Measurements from ENCODE around the gene PVALB. TPM values are rescaled to one million over a fixed set of nuclear protein-coding genes. Genes with fewer than 3 reads are reported as not detected.

PVALB gene
- polyA plus RNA-seq, 3 donors, result 0.65 TPM; not detected in 2

DNA sequence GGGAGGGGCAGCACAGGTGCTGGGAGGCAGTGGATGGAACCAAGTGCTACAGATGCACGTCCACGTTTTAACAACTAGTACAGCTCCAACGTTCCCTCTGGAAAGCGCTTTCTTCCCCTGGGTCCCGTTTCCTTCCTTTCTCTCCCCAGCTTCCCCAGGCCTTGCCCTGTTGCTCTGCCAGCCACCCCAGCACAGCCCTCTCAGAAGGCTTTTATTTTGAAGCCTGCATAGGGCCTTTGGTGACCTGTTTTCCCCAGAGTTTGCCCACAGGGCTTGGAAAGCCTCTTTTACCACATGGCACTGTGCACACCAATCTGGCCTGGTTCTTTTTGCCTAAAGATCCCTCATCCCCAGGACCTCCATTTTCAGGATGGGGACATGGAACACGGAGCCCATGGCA is 30.1 kb upstream of the PVALB start:
- H3K27ac Mint-ChIP-seq, result no peak overlapping the region
- WGBS (ENCODE audit: insufficient coverage), result 56% methylated on average over 3 of the region's 6 CpGs
- H3K27me3 Mint-ChIP-seq (ENCODE audit: low read depth in 3 of 3), result peaks cover 52 to 71% (median 60%) of the 10 kb centered on the region in 3 donors

GRCh38 chr22:36846271-36846670 is 29.4 kb upstream of the PVALB start:
- H3K4me3 ChIP-seq (replicated peaks in 1 of 3; ENCODE audit: low read depth in 2 of 3, low read length in 3 of 3), result no peak overlapping the region
- DNase-seq, result no peak
- whole genome bisulfite sequencing (ENCODE audit: insufficient coverage), result 84% methylated on average over 5 of the region's 5 CpGs
- peak overlapping the region in 1 of 2 donors; percentile 65 for H3K4me3 Mint-ChIP-seq
- peaks cover 28 to 68% of the 10 kb centered on the region in 2 donors for H3K27me3 ChIP-seq (ENCODE audit: control insufficient read depth in 2 of 2, insufficient read depth in 2 of 2, low read length in 2 of 2)
- no peaks in the 10 kb centered on the region for H3K4me1 Mint-ChIP-seq
- peaks cover 0 to 9% (median 4%) of the 10 kb centered on the region in 7 donors for H3K9me3 Mint-ChIP-seq
- peaks cover 58 to 74% (median 67%) of the 10 kb centered on the region in 3 donors for H3K27me3 Mint-ChIP-seq (ENCODE audit: low read depth in 3 of 3)
- no peaks in the 10 kb centered on the region for H3K36me3 ChIP-seq (replicated peaks in 1 of 2; ENCODE audit: control insufficient read depth in 1 of 2, insufficient read depth in 2 of 2, low read length in 2 of 2)
- H2AFZ ChIP-seq (ENCODE audit: insufficient read depth, low read depth, low read length, poor library complexity, severe bottlenecking), result no peak overlapping the region
- H4K20me1 ChIP-seq (ENCODE audit: insufficient read depth, low read length), result no peaks in the 10 kb centered on the region
- H3K4me1 ChIP-seq (ENCODE audit: control insufficient read depth in 1 of 2, insufficient read depth in 2 of 2, low read length in 2 of 2), result no peaks in the 10 kb centered on the region
- H3K9me3 ChIP-seq (replicated peaks in 1 of 2; ENCODE audit: control insufficient read depth in 1 of 2, insufficient read depth in 1 of 2, low read length in 2 of 2), result no peaks in the 10 kb centered on the region
- H3K27ac Mint-ChIP-seq, result no peak overlapping the region
- TF ChIP-seq CTCF (IDR thresholded peaks at IDR 0.05), result no peak
- intact Hi-C loops (cut with micrococcal nuclease), result no loop called here
- no peak overlapping the region for H3K27ac ChIP-seq (ENCODE audit: low read depth in 1 of 2, low read length in 2 of 2)
- no peaks in the 10 kb centered on the region for H3K36me3 Mint-ChIP-seq
- no peak overlapping the region for H3K4me2 ChIP-seq (replicated peaks; ENCODE audit: extremely low read depth, low read length, poor library complexity, severe bottlenecking)
- no peaks in the 10 kb centered on the region for H3K79me2 ChIP-seq (ENCODE audit: insufficient read depth, low read length)
- H3K9ac ChIP-seq (ENCODE audit: insufficient read depth, low read length, poor library complexity, severe bottlenecking), result no peak overlapping the region

More for the DNA sequence above, 30.1 kb upstream of the PVALB start:
- H3K9me3 ChIP-seq (replicated peaks in 1 of 2; ENCODE audit: control insufficient read depth in 1 of 2, insufficient read depth in 1 of 2, low read length in 2 of 2), result no peaks in the 10 kb centered on the region
- no peak overlapping the region for H3K4me3 Mint-ChIP-seq
- peaks cover 0 to 9% (median 4%) of the 10 kb centered on the region in 7 donors for H3K9me3 Mint-ChIP-seq
- H3K9ac ChIP-seq (ENCODE audit: insufficient read depth, low read length, poor library complexity, severe bottlenecking), result no peak overlapping the region
- H3K4me2 ChIP-seq (replicated peaks; ENCODE audit: extremely low read depth, low read length, poor library complexity, severe bottlenecking), result no peak overlapping the region
- intact Hi-C loops (cut with micrococcal nuclease), result no loop called here
- H4K20me1 ChIP-seq (ENCODE audit: insufficient read depth, low read length), result no peaks in the 10 kb centered on the region
- no peaks in the 10 kb centered on the region for H3K4me1 ChIP-seq (ENCODE audit: control insufficient read depth in 1 of 2, insufficient read depth in 2 of 2, low read length in 2 of 2)
- no peak for DNase-seq
- H3K4me3 ChIP-seq (replicated peaks in 1 of 3; ENCODE audit: low read depth in 2 of 3, low read length in 3 of 3), result no peak overlapping the region
- no peak overlapping the region for H3K27ac ChIP-seq (ENCODE audit: low read depth in 1 of 2, low read length in 2 of 2)
- TF ChIP-seq CTCF (IDR thresholded peaks at IDR 0.05), result no peak
- H3K79me2 ChIP-seq (ENCODE audit: insufficient read depth, low read length), result no peaks in the 10 kb centered on the region
- no peaks in the 10 kb centered on the region for H3K36me3 ChIP-seq (replicated peaks in 1 of 2; ENCODE audit: control insufficient read depth in 1 of 2, insufficient read depth in 2 of 2, low read length in 2 of 2)
- no peaks in the 10 kb centered on the region for H3K36me3 Mint-ChIP-seq
- H3K27me3 ChIP-seq (ENCODE audit: control insufficient read depth in 2 of 2, insufficient read depth in 2 of 2, low read length in 2 of 2), result peaks cover 23 to 68% of the 10 kb centered on the region in 2 donors
- no peak overlapping the region for H2AFZ ChIP-seq (ENCODE audit: insufficient read depth, low read depth, low read length, poor library complexity, severe bottlenecking)
- no peaks in the 10 kb centered on the region for H3K4me1 Mint-ChIP-seq

All from CD14-positive monocyte (primary cell).